Amniotic stem cell (primary cell): ENCODE data around the gene OR1M1.
"Not testable (repeated sequence)": the region's sequence is repeated elsewhere in the genome, so short reads cannot be mapped to it uniquely, and the experiment has no call there.

ENCODE experiments used
- DNase-seq: peaks from one replicate; lab custom pipeline; 2025; lab: John Stamatoyannopoulos, UW

The OR1M1 gene, protein sequence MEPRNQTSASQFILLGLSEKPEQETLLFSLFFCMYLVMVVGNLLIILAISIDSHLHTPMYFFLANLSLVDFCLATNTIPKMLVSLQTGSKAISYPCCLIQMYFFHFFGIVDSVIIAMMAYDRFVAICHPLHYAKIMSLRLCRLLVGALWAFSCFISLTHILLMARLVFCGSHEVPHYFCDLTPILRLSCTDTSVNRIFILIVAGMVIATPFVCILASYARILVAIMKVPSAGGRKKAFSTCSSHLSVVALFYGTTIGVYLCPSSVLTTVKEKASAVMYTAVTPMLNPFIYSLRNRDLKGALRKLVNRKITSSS

DNA sequence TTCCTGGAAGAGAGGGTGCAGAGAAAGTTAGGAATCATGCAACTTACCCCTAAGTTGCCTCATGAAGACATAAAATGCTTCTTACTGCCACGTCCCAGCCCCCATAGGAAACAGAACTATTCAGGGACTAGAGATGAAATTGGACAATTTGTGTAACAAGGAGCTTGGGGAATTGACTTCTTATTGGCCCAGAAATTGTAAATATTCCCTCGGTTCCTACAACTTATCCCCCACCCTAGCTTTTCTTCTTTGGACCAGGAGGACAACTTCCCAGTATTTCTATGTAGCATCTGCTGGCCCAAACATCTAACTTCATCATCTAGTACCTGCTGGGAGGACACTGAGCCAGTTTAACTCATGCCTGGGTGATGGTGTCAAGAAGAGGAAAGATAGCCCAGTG lies at the start of gene OR1M1:
OR1M1 (plus strand) TSS at position 301 of the 400 bp plus-strand sequence. CDS start 6,184 bp downstream, outside the sequence.
- no peak for DNase-seq

DNA sequence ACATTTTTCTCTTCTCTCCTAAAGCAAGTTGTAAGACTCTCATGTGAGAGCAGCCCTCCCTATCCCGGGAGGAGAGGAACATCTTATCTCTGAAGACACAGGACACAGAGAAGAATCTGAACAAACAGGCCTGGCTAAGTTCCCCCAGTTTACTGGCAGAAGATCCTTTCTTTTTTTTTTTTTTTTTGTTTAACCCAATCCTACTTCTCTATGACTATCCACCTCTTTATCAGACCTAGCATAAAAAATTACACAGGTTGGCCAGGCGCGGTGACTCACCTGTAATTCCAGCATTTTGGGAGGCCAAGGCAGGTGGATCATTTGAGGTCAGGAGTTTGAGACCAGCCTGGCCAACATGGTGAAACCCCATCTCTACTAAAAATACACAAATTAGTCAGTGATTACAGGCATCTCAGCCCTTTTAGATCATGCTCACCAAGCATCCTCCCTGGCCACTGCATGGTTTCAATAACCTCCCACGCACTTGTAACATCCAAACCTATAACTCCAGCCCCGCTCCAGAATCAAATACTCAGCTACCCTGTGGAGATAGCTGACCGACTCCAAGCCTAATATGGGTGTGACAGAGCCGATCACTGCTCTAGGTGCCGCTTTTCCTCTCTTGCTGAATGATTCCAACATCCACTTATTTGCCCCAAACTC lies 49.3 kb upstream of the OR1M1 start:
- no peak for DNase-seq

- no peak for DNase-seq
These were observed 47.1 kb upstream of the OR1M1 start for GRCh38 chr19:9039728-9040127.

- no peak for DNase-seq
These were observed 46.7 kb upstream of the OR1M1 start for GRCh38 chr19:9040131-9040530.

DNA sequence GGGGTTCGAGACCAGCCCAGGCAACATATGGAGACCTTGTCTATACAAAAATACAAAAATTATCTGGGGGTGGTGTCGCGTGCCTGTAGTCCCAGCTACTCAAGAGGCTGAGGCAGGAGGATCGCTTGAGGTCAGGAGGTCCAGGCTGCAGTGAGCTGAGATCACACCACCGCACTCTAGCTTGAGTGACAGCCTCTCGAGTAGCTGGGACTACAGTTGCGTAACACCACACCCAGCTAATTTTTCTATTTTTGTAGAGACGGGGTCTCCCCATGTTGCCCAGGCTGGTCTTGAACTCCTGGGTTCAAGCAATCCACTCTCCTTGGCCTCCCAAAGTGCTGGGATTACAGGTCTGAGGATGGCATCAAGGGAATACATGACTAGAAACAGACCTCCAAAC lies 45.8 kb upstream of the OR1M1 start:
- DNase-seq, result no peak

DNA sequence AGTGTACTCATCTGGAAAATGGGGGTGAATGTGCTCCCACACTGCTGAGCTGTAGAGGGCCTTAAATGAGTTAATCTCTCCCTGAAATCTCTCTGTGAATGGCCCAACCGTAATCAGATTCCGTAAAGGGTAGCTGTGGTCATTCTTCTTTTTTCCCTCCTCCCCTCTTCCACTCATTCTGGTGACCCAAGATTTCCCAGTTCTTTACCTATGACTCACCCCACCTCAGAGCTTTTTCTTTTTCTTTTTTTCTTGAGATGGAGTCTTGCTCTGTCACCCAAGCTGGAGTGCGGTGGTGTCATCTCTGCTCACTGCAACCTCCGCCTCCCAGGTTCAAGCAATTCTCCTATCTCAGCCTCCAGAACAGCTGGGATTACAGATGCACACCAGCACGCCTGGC lies 43.3 kb upstream of the OR1M1 start:
- DNase-seq, result no peak

DNA sequence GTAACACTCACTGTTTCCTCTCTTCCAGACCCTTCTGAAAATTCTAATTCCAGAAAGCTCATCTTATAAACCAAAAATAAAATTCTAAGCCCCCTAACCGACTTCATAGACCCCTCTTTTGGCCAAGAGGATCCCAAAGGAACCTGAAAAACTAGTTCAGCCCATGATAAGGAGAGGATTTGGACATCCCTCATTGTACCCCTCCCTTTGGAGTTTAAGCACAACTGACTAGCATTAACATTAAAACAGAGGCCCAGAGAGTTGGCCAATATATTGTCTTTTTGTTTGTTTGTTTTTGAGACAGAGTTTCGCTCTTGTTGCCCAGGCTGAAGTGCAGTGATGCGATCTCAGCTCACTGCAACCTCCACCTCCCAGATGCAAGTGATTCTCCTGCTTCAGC lies 42.4 kb upstream of the OR1M1 start:
- no peak for DNase-seq

GRCh38 chr19:9046694-9047093 lies 40.2 kb upstream of the OR1M1 start:
- no peak for DNase-seq

GRCh38 chr19:9052894-9053293 lies 34.0 kb upstream of the OR1M1 start:
- DNase-seq, result no peak

DNA sequence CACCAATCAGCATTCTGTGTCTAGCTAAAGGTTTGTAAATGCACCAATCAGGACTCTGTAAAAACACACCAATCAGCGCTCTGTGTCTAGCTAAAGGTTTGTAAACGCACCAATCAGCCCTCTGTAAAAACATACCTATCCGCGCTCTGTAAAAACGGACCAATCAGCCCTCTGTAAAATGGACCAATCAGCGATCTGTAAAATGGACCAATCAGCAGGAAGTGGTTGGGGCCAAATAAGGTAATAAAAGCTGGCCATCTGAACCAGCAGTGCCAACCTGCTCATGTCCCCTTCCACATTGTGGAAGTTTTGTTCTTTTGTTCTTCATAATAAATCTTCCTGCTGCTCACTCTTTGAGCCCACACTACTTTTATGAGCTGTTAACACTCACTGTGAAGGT lies 33.2 kb upstream of the OR1M1 start:
- not testable (repeated sequence) for DNase-seq

- DNase-seq, result no peak
These were observed 32.7 kb upstream of the OR1M1 start for GRCh38 chr19:9054207-9054606.

- no peak for DNase-seq
These were observed 32.1 kb upstream of the OR1M1 start for GRCh38 chr19:9054765-9055164.

GRCh38 chr19:9056131-9056530 lies 30.7 kb upstream of the OR1M1 start:
- not testable (repeated sequence) for DNase-seq

DNA sequence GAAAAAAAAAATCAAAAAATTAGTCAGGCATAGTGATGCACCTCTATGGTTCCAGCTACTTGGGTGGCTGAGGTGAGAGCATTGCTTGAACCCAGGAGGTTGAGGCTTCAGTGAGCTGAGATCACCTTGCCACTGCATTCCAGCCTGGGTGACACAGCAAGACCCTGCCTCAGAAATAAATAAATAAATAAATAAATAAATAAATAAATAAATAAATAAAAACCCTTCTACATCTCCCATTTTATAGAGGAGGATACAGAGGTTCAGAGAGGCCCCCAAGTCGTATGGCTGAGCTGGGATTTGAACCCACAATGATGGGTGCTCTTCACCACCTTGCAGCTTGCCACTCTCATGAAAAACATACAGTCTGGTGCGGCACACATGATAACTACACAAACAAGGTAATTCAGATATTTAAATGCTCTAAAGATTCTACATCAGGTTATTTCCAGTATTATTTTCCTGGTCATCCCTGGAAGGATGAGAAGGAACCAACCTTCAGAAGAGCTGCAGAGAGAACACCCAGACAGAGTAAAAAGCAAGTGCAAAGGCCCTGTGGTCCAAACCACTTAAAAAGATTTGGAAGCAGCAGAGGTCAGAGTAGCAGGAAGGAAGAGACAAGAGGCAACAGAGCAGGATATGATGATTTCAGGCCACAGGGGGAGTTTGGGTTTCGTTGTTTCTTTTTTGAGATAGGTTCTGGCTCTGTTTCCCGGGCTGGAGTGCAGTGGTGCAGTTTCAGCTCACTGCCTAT lies 29.2 kb upstream of the OR1M1 start:
- no peak for DNase-seq

- no peak for DNase-seq
These were observed 27.8 kb upstream of the OR1M1 start for GRCh38 chr19:9058905-9059667.

- no peak for DNase-seq
These were observed 26.1 kb upstream of the OR1M1 start for GRCh38 chr19:9060564-9061340.

- DNase-seq, result no peak
These were observed 25.0 kb upstream of the OR1M1 start for GRCh38 chr19:9061879-9062278.

GRCh38 chr19:9065457-9066014 lies 21.3 kb upstream of the OR1M1 start:
- DNase-seq, result no peak

DNA sequence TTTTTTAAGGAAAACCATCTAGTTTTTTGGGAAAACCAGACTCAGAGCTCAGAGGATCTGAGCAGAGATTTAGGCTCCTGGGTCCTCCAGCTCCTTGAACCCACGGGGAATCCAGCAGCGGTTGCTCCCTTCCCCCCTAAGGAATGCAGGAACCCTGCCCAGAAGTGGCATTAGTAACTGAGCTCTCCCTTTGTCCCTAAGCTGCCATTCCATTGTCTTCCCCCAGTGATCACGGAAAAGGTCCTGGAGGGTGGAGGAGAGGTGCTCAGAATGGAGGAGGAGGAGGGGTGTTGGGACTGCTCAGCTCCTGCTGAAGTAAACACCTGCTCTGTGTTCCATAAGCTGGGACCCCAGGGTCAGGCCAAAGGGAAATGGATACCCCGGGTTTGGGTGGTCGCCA lies 16.8 kb upstream of the OR1M1 start:
- no peak for DNase-seq

DNA sequence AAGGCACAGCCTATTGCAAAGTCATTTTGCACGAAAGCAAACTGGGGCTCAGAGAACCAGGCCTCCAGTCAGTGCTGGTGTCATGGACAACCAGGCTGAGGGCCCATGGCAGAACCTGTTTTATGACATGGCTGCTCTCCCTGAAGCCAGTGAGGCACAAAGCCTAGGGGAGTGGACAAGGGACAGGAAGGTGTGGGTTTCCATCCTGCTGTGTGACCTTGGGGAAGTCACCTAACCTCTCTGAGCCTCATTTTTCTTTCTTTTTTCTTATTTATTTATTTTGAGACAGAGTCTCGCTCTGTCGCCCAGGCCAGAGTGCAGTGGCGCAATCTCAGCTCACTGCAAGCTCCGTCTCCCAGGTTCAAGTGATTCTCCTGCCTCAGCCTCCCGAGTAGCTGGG lies 15.1 kb upstream of the OR1M1 start:
- DNase-seq, result not testable (repeated sequence)

DNA sequence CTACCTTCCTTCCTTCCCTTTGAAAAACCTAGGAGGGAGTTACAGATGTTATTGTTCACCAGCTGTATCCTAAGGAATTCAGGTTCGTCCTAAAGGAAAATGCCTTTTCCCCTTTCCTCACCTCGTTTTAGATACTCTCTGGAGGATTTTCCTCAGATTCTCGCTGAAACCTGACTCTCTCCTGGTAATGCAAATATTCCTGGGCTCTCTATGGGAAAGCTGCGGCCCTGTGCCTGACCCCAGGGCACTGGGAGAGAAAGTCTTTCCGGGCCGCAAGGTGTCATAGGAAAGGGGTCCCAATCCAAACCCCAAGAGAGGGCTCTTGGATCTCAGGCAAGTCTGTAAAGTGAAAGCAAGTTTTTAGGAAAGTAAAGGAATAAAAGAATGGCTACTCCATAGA lies 13.1 kb upstream of the OR1M1 start:
- no peak for DNase-seq
